GM08714 (cell line): ENCODE results near the gene MUS81.

Experiments
- H3K4me3 ChIP-seq: fragments of 200-500 bp; sonication (Bioruptor generic); 2 replicates; pipeline ENCODE4 v1.5.1; 2014; ENCODE audit warnings: mild to moderate bottlenecking, low read length, inconsistent platforms
- ZNF274 ChIP-seq: IDR thresholded peaks from 2 replicates; pipeline ENCODE4 v1.6.1; 2012; ENCODE audit warnings: mild to moderate bottlenecking, low read depth, low read length

Gene MUS81

GRCh38 chr11:65896034-65896999 lies 36.1 kb downstream of the MUS81 start:
- no peak for TF ChIP-seq ZNF274
- H3K4me3 ChIP-seq = no peak overlapping the region

- no peak overlapping the region for H3K4me3 ChIP-seq
- TF ChIP-seq ZNF274 = no peak
These were observed 36.8 kb downstream of the MUS81 start for GRCh38 chr11:65897020-65897471.

- peak overlapping the region; percentile 85; the same call in 1 of the 2 replicates for H3K4me3 ChIP-seq
- no peak for TF ChIP-seq ZNF274
These were observed 38.6 kb downstream of the MUS81 start for GRCh38 chr11:65898656-65899355.

- H3K4me3 ChIP-seq = peak overlapping the region; percentile 85
These were observed 39.3 kb downstream of the MUS81 start for GRCh38 chr11:65899356-65900124.

GRCh38 chr11:65900125-65900898 lies 40.1 kb downstream of the MUS81 start, which contains the start of gene FOSL1:
TSS of gene FOSL1 (minus strand) at chr11:65900388. CDS start at chr11:65900339, 49 bp downstream.
- peak within 1 kb of the TSS; percentile 85 for H3K4me3 ChIP-seq
- no peak for TF ChIP-seq ZNF274

More at GRCh38 chr11:65899356-65900124, 39.3 kb downstream of the MUS81 start:
- TF ChIP-seq ZNF274 = no peak

GRCh38 chr11:65900899-65901180 lies 40.6 kb downstream of the MUS81 start:
- TF ChIP-seq ZNF274 = no peak
- no peak overlapping the region for H3K4me3 ChIP-seq

- H3K4me3 ChIP-seq = no peak overlapping the region
- TF ChIP-seq ZNF274 = no peak
These were observed 42.8 kb downstream of the MUS81 start for GRCh38 chr11:65903068-65903481.

- TF ChIP-seq ZNF274 = no peak
- no peak overlapping the region for H3K4me3 ChIP-seq
These were observed 43.5 kb downstream of the MUS81 start for GRCh38 chr11:65903715-65904114.

GRCh38 chr11:65906602-65907001 lies 46.4 kb downstream of the MUS81 start:
- no peak overlapping the region for H3K4me3 ChIP-seq
- TF ChIP-seq ZNF274 = no peak

GRCh38 chr11:65907878-65908277 lies 47.6 kb downstream of the MUS81 start:
- TF ChIP-seq ZNF274 = no peak

GRCh38 chr11:65911682-65912568 lies 51.7 kb downstream of the MUS81 start:
- no peak for TF ChIP-seq ZNF274
- H3K4me3 ChIP-seq = no peak overlapping the region

More at GRCh38 chr11:65907878-65908277, 47.6 kb downstream of the MUS81 start:
- H3K4me3 ChIP-seq = no peak overlapping the region

- TF ChIP-seq ZNF274 = no peak
- no peak overlapping the region for H3K4me3 ChIP-seq
These were observed 52.6 kb downstream of the MUS81 start for GRCh38 chr11:65912845-65913244.
